ENCODE data around the gene PPFIA2.

The PPFIA2 gene

GRCh38 chr12:81542065-81543010, 216.8 kb downstream of the PPFIA2 start:
- no peak for DNase-seq

DNA sequence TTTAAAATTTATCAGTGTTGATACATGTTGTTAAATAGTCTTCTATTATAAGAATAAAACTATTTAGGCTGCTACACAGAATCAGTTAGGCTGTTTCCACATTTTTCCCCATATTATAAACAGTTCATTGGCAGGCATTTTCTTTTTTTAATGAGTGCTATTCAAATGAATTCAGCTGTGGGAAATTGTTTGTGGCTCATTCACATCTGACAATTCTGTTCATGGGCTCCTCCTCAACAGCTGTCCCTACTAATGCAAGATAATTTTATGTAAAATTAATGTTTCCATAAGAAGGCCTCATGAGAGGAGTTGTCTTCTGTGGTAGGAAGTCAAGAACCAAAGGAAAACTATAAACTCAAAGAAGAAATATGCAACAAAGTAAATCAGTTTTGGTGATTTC, 218.0 kb downstream of the PPFIA2 start:
- no peak for DNase-seq

GRCh38 chr12:81539279-81539678, 219.9 kb downstream of the PPFIA2 start:
- no peak for DNase-seq

DNA sequence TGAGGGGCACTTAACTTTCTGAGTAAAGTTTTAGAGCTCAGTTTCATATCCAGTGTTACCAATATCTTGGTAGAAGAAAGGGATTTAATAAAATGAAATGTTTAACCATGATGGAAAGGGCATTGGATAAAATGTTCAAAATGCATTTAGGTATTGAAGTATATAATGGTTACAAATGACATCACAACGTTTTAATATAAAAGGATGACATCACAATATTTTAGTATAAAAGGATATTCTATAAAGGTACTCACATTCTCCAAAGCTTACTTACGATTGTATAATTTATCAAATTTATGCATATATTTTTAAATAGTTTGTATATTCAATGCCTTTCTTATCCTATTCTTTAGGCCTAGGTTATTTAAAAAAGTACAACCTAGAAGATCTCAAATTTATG, 226.1 kb downstream of the PPFIA2 start:
- DNase-seq, result no peak

DNA sequence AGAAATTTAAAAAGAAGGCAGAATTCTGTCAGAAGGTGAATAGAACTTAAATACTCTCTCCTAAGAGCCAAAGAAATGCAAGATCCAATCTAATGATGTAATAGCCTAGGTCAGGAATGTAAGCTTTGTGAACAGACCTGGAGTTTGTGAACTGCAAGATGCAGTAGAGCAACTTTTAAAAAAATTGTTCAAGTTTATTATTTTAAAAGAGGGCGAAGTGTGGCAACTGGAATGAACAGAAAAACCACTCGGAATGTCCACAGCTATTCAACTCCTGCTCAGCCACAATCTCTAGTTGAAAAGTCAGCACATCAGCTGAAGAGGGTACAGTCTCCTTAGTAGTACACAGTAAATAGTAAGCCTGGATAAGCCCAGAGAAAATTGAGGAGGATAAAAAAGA, 228.8 kb downstream of the PPFIA2 start:
- no peak for DNase-seq

GRCh38 chr12:81520064-81520945, 238.8 kb downstream of the PPFIA2 start:
- no peak for DNase-seq

DNA sequence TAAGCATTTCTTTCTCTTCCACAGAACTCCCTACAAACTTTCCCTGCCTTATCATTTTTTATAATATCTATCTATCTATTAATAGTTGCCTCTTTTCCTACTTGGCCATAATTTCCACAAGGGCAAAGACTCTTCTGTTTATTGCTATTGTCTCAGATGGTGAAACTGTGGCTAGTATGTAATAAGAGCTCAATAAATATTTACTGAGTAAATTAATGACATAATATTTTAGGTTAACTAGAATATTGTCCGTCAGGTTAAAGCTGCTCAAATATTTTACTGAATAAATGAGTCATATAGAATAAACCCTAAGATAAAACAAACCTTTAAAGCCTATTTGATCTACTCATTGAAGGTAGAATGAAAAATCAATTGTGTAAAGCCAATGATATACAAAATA, 240.5 kb downstream of the PPFIA2 start:
- no peak for DNase-seq

DNA sequence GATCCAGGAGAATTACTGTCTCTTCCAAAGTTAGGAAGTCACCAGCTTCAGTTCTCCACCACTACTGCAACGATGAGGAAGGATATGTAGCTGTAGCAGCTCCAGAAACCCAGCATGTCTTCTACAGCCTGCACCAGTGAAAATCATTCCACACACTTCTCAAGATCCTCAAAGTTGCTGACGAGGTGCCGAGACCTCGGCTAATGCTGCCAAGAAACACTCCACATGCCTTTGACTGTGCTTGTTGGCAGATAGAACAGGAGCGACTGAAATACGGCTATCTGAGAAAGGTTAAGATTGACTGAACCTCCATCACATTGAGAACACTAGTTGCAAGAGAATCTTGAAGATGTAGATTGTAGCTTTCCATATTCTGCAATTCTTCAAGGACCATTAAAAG, 241.9 kb downstream of the PPFIA2 start:
- DNase-seq, result no peak

DNA sequence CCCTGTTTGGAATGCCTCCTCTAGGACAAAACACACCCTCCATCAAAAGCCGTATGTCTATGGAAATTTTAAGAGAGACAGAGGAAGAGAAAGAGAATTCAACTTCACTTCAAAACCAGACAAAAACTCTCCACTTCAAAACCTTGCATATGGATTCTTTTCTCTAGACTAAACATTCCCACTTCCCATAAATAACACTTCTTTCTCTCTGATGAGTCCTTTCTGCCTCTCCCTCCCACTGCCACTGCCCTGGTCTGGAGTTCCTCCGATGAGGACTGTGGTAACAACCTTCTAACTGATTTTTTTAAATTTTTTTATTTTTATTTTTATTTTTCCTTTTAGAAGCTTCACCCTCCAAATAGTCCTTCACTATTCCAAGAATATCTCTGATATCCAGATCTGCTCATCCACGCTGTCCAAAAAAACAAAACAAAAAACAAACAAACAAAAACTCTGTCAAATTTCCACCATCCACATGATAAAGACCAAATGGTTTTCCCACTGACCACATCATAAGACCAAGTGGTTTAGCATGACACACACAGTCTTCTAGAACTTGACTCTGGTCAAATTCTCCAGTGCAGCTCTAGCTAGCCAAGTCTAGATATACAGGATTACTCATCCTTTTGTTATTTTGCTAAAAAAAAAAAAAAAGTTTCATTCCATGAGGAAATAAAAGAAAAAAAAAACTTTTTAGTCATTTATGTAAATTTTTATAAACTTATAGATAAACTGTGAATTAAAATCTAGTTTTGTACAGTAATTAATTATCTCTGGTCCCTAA, 256.0 kb downstream of the PPFIA2 start:
- no peak for DNase-seq

DNA sequence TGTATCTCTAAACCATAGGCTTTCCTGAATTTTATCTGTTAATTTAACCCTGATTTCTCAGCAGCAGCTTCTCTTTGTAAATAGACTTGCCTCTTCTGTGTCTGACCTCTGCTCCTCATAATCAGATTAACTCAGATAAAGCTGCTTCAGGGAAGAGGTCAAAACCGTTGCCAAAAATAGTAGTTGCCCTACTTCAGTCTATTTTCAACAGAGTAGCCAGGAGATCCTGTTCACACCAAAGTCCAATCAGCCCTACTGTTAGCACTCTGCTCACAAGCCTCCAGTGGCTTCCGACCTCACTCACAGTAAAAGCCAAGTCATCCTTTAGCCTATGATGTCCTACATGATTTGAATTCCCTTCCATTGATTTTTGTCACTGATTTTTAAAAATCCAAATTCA, 258.4 kb downstream of the PPFIA2 start:
- DNase-seq, result no peak

DNA sequence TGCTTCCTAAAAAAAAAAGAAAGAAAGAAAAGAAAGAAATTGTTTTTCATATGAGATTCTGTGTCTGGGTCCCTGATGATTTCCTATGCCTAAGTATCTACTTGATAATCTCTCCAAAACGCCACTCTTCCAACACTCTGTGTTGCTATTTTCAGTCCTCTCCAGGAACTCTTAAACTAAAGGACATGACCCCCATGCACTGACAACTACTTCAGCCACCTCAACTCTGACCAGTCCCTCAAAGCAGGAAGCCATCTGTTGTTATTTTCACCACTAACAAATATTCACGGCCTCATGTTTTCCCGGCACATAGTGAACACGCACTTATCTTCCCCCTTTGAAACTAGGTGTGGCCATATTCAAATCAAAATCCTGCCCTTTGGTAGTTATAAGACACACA, 259.3 kb downstream of the PPFIA2 start:
- no peak for DNase-seq

DNA sequence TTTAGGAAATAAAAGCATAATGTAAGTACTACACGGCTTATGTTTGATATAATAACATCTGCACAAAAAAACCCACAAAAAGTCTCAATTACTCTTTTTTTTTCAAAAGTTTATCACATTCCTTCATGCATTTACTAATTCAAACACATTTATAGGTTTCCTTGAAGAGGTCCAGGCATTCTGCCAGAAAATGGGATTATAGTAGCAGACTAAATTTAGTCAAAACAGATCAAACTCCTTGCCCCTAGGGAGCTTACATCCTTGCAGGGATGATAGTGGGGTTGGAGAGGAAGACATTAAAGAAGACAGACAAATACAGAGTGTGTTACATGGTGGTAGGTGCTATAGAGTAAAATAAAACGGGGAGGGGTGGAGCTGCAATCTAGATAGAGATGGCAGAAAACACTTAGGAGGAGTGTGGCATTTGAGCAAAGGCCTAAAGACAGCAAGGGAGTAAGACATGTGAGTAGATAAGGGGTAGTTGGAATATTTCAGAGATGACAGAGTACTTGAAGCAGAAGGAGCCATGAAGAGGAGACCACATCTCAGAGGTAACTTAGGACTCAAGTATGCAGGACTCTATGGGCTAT, 266.9 kb downstream of the PPFIA2 start:
- DNase-seq, result no peak

GRCh38 chr12:81472934-81473333, 286.2 kb downstream of the PPFIA2 start:
- DNase-seq, result no peak

DNA sequence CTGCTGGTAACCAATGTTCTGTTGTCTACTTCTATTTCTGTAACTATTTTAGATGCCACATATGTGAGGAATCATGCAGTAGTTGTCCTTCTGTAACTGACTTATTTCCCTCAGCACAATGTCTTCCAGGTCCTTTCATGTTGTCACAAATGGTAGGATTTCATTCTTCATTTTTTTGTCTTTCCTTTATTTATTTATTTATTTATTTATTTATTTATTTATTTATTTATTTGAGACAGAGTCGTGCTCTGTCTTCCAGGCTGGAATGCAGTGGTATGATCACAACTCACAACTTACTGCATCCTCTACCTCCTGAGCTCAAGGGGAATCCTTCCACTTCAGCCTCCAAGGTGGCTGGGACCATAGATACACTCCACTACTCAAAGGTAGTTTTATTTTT, 288.2 kb downstream of the PPFIA2 start:
- DNase-seq, result no peak

GRCh38 chr12:81468206-81468605, 290.9 kb downstream of the PPFIA2 start:
- no peak for DNase-seq

GRCh38 chr12:81465876-81466275, 293.3 kb downstream of the PPFIA2 start:
- DNase-seq, result no peak

DNA sequence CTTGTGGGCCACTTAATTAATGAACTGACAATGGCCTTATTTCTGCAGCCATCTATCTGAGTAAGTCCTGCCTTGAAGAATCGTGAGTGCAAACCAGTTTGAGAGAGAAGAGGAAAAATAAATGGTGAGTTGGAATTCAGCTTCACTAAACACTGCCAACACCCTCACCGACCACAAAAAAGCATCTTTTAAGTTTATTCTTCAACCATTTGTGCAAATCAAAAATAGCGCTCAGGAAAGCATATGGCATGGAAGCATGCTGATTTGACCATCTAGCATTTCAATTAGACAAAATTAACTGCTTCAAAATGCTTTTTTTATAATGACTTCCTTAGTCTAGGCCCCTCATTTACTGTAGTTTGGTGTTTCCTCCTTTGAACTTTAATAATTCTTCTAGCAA, 294.0 kb downstream of the PPFIA2 start:
- DNase-seq, result no peak

GRCh38 chr12:81461163-81461562, 298.0 kb downstream of the PPFIA2 start:
- no peak for DNase-seq

DNA sequence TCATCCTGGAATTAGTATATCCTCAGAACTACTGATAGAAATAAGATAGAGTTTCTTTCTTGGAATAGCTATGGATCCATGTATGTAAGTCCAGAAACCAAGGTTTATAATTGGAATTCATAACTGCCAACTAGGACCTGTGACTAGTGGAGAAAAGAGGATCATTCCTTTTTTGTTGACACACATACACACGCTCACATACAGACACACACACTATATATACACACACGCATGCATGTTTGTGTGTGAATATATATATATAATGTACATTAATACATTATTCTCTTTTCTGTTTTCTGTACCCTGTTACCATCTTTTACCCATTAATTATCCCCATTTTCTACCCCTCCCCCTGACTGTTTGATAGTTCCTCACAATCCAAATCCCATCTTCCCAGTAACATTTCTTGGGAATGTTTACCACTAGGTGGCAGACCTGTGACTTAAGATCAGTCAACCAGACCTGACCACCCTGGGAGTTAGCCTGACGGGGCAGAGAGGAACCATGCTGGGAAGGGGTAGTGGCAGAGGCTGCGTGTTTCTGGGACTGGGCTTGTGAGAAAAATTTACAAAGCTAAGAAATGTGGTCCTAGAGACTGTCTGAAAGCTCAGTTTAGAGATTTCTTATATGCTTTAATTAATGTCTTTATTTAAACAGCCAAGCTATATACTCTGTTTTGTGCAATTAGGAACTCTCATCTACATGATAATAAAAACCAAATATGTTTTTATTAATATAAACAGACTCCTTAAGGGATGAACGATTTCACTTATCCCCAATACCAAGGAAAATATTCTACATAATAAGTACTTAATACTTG, 308.0 kb downstream of the PPFIA2 start:
- DNase-seq, result no peak

DNA sequence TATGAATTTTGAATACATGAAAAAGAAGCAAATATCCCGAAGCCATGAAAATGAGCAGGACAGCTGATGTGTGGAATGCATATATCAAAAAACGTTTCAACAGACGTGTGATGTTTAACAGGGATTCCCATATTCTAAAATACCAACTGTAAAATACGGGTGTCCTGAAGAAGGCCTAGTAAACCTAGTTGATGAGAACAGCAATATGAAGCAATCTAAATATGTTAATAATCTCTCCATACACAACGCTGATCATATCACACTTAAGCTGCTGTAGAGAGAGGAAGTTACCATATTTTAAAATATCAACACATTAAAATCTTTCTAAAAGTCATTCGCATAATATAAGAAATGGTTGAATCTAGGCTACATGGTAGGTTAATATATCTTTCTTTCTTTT, 317.5 kb downstream of the PPFIA2 start:
- DNase-seq, result no peak

DNA sequence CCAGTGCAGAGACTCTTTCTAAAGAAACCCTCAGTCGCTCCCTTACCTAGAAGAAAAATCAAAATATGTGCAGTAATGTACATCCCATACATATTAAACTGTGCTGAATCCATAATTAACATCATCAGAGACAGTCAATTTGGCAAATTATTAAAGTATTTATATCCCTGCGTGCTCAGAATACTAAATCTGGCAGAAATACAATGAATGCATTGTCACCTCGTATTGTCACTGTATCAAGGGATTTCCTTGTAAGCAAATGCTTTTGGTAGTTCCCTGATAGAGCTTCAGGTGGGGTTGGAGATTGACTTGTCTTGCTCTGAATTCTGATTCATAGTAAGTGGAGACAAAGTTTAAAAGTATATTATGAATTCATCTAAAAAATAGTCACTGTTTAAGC, 319.1 kb downstream of the PPFIA2 start:
- no peak for DNase-seq

- no peak for DNase-seq
Measured at GRCh38 chr12:81439344-81439743, 319.8 kb downstream of the PPFIA2 start.

Measured in NCI-H1436 treated with DMSO at 0.1 percent for 48 hours (cell line).